Breast epithelium (tissue), 4 donors: ENCODE results near the gene JOSD2. TPM values are rescaled to one million over a fixed set of nuclear protein-coding genes. Genes with fewer than 3 reads are reported as not detected.
A peak's percentile ranks its signal among the peaks of the same experiment; 100 is the strongest.

Experiments used
- DNase-seq, 2 donors: peaks; one replicate each; pipeline ENCODE4 v3.0.0-alpha.2; 2019; ENCODE audit warnings: low spot score in 2 of 2
- H3K27ac ChIP-seq, 2 donors: fragments of 200-600 bp; sonication (generic) in 1 of 2; one replicate each; pipeline ENCODE4 v1.5.1; 2016 to 2019; ENCODE audit warnings: mild to moderate bottlenecking in 1 of 2
- H3K27me3 ChIP-seq, 2 donors: fragments of 200-600 bp; sonication (generic) in 1 of 2; one replicate each; pipeline versions ENCODE4 v1.5.1 to v1.6.0; 2017 to 2019; ENCODE audit warnings: control low read depth in 1 of 2, mild to moderate bottlenecking in 1 of 2
- H3K36me3 ChIP-seq: fragments of 200-600 bp; one replicate; pipeline ENCODE4 v1.5.1; 2019
- H3K4me1 ChIP-seq, 2 donors: fragments of 200-600 bp; sonication (generic); one replicate each; pipeline ENCODE4 v1.5.1; 2016 to 2019; ENCODE audit warnings: control low read depth in 1 of 2
- H3K4me3 ChIP-seq, 3 donors: fragments of 200-600 bp; sonication (generic); 1 replicate in 2 of 3; 2 replicates in 1 of 3; pipeline ENCODE4 v1.5.1; 2016 to 2019; ENCODE audit warnings: mild to moderate bottlenecking in 3 of 3, moderate library complexity in 2 of 3
- H3K9me3 ChIP-seq, 2 donors: fragments of 200-600 bp; sonication (generic) in 1 of 2; one replicate each; pipeline ENCODE4 v1.5.1; 2016 to 2019; ENCODE audit warnings: control low read depth in 1 of 2
- POLR2A ChIP-seq: fragments of 450-650 bp; IDR thresholded peaks from one replicate; pipeline ENCODE4 v1.6.1; 2016; ENCODE audit warnings: antibody characterized with exemption, mild to moderate bottlenecking, moderate library complexity
- POLR2AphosphoS5 ChIP-seq, 3 donors: sonication (generic); formaldehyde crosslinking; IDR thresholded peaks; one replicate each; pipeline ENCODE4 v1.6.1; 2017; ENCODE audit warnings: antibody characterized with exemption in 3 of 3
- intact Hi-C: fragments of 100-400 bp; cut with DNase I; formaldehyde crosslinking; loops from one replicate; pipeline ENCODE4 v1.15.1; 2023; ENCODE audit warnings: low total_unique reads
- total RNA-seq, 3 donors: library from RNA; depleted of rRNA; stranded (reverse); fragments of >200 nt; gene quantifications; one replicate each; pipeline ENCODE4 v1.1.0, GENCODE V29; 2016
- TF ChIP-seq, protein P1 (sequence below), 3 donors: fragments of 450-650 bp; IDR thresholded peaks; one replicate each; pipeline ENCODE4 v1.5.1; 2016 to 2017; ENCODE audit warnings: antibody characterized with exemption in 3 of 3, mild to moderate bottlenecking in 3 of 3, moderate library complexity in 3 of 3

Gene JOSD2
- total RNA-seq, 3 donors from 2014 or later, result 14.7 to 26.7 (median 20.3) TPM

DNA sequence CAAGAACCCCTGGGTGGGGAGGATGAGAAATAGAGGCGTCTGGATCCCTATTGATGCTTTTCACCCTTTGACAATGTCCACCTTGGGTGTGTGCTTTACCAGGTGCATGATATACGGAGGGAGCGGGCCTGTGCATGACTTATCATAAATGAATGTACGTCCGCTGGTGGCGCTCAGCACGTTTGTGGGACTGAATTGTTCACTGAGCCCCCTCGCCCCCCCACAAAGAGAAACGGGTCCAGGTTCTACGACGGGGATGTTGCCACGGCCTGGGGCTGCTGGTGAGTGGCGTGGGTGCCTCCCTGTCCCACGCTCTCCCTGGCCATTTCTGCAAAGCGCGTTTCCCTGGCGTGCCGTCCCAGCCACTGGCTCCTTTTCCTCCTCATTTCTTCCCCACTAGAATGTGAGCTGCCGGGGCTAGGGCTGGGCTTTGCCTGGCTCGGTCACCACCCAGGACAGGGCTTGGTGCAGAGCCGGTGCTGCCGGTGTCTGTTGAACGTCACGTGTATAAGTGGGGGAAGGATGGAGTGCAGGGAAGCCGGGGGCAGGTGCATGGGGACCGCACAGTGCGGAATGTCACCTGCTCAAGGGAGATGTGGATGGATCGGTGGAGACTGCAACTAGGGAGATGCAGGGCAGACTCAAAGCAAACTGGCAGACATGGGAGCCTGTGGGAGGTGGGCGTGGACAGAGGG, 35.7 kb upstream of the JOSD2 start:
- TF ChIP-seq, protein P1, sequence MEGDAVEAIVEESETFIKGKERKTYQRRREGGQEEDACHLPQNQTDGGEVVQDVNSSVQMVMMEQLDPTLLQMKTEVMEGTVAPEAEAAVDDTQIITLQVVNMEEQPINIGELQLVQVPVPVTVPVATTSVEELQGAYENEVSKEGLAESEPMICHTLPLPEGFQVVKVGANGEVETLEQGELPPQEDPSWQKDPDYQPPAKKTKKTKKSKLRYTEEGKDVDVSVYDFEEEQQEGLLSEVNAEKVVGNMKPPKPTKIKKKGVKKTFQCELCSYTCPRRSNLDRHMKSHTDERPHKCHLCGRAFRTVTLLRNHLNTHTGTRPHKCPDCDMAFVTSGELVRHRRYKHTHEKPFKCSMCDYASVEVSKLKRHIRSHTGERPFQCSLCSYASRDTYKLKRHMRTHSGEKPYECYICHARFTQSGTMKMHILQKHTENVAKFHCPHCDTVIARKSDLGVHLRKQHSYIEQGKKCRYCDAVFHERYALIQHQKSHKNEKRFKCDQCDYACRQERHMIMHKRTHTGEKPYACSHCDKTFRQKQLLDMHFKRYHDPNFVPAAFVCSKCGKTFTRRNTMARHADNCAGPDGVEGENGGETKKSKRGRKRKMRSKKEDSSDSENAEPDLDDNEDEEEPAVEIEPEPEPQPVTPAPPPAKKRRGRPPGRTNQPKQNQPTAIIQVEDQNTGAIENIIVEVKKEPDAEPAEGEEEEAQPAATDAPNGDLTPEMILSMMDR (IDR thresholded peaks at IDR 0.05), result no peak
- TF ChIP-seq POLR2AphosphoS5 (IDR thresholded peaks at IDR 0.05), result no peak
- TF ChIP-seq POLR2A, result no peak
- Histone ChIP-seq H3K36me3 (no peaks in the 10 kb centered on the region), H3K4me1 (no peaks in the 10 kb centered on the region), H3K27ac (peak overlapping the region in 1 of 2 donors; percentile 3), H3K4me3 (no peak overlapping the region), H3K27me3 (peaks cover 0 to 43% of the 10 kb centered on the region in 2 donors), H3K9me3 (no peaks in the 10 kb centered on the region)
- intact Hi-C loops, result no loop called here
- no peak for DNase-seq

DNA sequence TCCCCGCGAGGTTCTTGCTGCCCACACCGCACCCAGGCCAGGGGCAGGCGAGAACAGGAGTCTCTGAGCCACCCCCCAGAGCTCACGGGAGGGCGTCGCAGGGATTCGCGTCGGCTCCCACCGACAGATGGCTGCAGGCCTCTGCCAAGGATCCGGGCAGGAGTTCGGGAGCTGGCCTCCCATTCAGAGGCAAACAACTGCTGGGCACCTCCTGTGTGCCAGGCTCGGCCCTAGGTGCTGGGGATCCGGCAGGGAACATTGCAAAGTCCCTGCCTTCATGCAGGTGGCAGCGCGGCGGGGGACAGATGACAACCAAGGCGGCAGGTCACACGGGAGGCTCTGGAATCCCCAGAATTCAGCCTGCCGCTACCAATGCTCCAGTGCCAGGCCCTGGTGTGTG, 32.0 kb upstream of the JOSD2 start:
- Histone ChIP-seq H3K4me1 (no peaks in the 10 kb centered on the region), H3K27ac (no peak overlapping the region), H3K9me3 (no peaks in the 10 kb centered on the region), H3K4me3 (no peak overlapping the region), H3K27me3 (peaks cover 0 to 11% of the 10 kb centered on the region in 2 donors), H3K36me3 (no peaks in the 10 kb centered on the region)
- intact Hi-C loops, result no loop called here
- DNase-seq, result no peak
- no peak for TF ChIP-seq POLR2AphosphoS5 (IDR thresholded peaks at IDR 0.05)
- TF ChIP-seq POLR2A, result no peak
- TF ChIP-seq, protein P1 (IDR thresholded peaks at IDR 0.05), result no peak

DNA sequence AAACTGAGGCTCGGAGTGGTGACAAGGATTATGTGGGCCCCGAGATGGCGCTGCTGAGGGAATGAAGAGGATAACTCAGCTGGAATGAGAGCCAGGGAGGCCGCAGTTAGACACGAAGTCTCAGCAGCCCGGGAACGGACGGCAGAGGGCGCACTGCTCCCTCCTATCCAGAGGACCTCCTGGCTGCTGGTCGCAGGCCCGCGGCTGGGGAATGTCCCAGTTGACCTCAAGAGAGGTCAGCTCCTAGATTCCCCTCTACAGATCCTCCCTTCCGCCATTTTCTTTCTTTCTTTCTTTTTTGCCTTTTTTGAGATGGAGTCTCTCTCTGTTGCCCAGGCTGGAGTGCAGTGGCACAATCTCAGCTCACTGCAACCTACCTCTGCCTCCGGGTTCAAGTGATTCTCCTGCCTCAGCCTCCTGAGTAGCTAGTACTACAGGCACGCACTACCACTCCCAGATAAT, 26.8 kb upstream of the JOSD2 start:
- Histone ChIP-seq H3K27ac (no peak overlapping the region), H3K36me3 (no peaks in the 10 kb centered on the region), H3K4me1 (no peaks in the 10 kb centered on the region), H3K9me3 (peaks cover 0 to 9% of the 10 kb centered on the region in 2 donors), H3K27me3 (no peaks in the 10 kb centered on the region), H3K4me3 (no peak overlapping the region)
- TF ChIP-seq POLR2A, result no peak
- TF ChIP-seq POLR2AphosphoS5 (IDR thresholded peaks at IDR 0.05), result no peak
- TF ChIP-seq, protein P1 (IDR thresholded peaks at IDR 0.05), result no peak
- peak in 1 of 2 donors; percentile 67 for DNase-seq
- intact Hi-C loops, result no loop called here

DNA sequence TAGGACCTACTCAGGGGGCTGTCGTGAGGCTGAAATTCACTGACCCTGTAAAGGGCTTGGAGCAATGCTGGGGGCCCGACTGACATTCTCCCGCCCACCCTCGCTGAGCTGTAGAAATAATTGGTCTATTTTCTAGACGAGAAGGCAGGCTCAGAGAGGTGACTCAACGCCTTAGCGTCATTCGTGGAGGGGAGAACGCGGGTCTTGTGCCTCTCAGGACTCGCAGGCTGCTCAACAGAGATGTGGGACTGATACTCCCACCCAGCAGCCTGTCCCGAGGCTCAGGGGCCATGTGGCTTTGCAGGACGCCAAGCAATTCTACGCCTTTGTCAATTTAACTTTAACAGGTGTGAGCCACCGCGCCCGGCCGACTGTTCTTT, 26.3 kb upstream of the JOSD2 start:
- H3K4me1 ChIP-seq, result no peaks in the 10 kb centered on the region
- no peak overlapping the region for H3K27ac ChIP-seq
- no peak overlapping the region for H3K4me3 ChIP-seq
- no peaks in the 10 kb centered on the region for H3K36me3 ChIP-seq
- H3K9me3 ChIP-seq, result peaks cover under 1 to 14% of the 10 kb centered on the region in 2 donors
- intact Hi-C loops, result no loop called here
- no peak for DNase-seq
- no peaks in the 10 kb centered on the region for H3K27me3 ChIP-seq
- TF ChIP-seq POLR2A, result no peak
- TF ChIP-seq, protein P1 (IDR thresholded peaks at IDR 0.05), result no peak
- TF ChIP-seq POLR2AphosphoS5 (IDR thresholded peaks at IDR 0.05), result no peak

GRCh38 chr19:50536662-50537305, 25.8 kb upstream of the JOSD2 start:
- DNase-seq, result no peak
- no peak for TF ChIP-seq POLR2AphosphoS5 (IDR thresholded peaks at IDR 0.05)
- no peak for TF ChIP-seq POLR2A
- TF ChIP-seq, protein P1 (IDR thresholded peaks at IDR 0.05), result no peak
- intact Hi-C loops, result no loop called here

More at GRCh38 chr19:50536662-50537305, 25.8 kb upstream of the JOSD2 start:
- Histone ChIP-seq H3K27me3 (peaks cover 0 to under 1% of the 10 kb centered on the region in 2 donors), H3K36me3 (no peaks in the 10 kb centered on the region), H3K9me3 (peaks cover 4 to 15% of the 10 kb centered on the region in 2 donors), H3K4me3 (no peak overlapping the region), H3K27ac (no peak overlapping the region), H3K4me1 (no peaks in the 10 kb centered on the region)
